Measurements from ENCODE around the gene AGRN.

DNA sequence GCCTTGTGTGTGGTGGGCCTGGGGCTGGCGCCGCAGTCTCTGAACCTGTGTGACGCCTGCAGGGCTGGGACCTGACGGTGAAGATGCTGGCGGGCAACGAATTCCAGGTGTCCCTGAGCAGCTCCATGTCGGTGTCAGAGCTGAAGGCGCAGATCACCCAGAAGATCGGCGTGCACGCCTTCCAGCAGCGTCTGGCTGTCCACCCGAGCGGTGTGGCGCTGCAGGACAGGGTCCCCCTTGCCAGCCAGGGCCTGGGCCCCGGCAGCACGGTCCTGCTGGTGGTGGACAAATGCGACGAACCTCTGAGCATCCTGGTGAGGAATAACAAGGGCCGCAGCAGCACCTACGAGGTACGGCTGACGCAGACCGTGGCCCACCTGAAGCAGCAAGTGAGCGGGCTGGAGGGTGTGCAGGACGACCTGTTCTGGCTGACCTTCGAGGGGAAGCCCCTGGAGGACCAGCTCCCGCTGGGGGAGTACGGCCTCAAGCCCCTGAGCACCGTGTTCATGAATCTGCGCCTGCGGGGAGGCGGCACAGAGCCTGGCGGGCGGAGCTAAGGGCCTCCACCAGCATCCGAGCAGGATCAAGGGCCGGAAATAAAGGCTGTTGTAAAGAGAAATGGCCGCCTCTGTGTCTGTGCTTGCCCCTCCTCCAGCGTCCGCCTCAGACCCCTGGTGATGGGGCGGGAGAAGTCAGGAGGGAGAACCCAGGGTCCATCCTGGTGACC is 5.8 kb upstream of the AGRN start:
- TF ChIP-seq CTCF (IDR thresholded peaks at IDR 0.05) (no peak), POLR2A (IDR thresholded peaks at IDR 0.05) (no peak), EP300 (IDR thresholded peaks at IDR 0.05) (no peak)
